Natural killer cell (primary cell): ENCODE data around the gene AGPAT4. TPM values are rescaled to one million over a fixed set of nuclear protein-coding genes. Genes with fewer than 3 reads are reported as not detected.

Experiments used
- ATAC-seq, 3 donors: fragments of 150-1000 bp in 2 of 3; fragments of 200-7000 bp in 1 of 3; cut with Tn5 transposase; 1 replicate in 1 of 3; 2 replicates in 2 of 3; pipeline ENCODE4 v1.10.0; 2021; ENCODE audit warnings: mild to moderate bottlenecking in 2 of 3, moderate library complexity in 2 of 3
- DNase-seq, 2 donors: peaks; one replicate each; pipeline versions ENCODE4 v3.0.0 to v3.0.0-alpha.2; 2013 to 2021; ENCODE audit warnings: mixed read lengths in 1 of 2
- H3K27ac ChIP-seq: one replicate; pipeline ENCODE4 v1.5.1; 2013; ENCODE audit warnings: mild to moderate bottlenecking, low read length
- H3K27me3 ChIP-seq: one replicate; pipeline ENCODE4 v1.6.1; 2013; ENCODE audit warnings: low read length; ENCODE audit not compliant: control insufficient read depth, insufficient read depth
- H3K36me3 ChIP-seq: one replicate; pipeline ENCODE4 v1.6.1; 2013; ENCODE audit warnings: low read length; ENCODE audit not compliant: control insufficient read depth, insufficient read depth
- H3K4me1 ChIP-seq: one replicate; pipeline ENCODE4 v1.6.1; 2013; ENCODE audit warnings: low read length; ENCODE audit not compliant: control insufficient read depth, insufficient read depth
- H3K4me3 ChIP-seq: one replicate; pipeline ENCODE4 v1.5.1; 2013; ENCODE audit warnings: low read length
- H3K9me3 ChIP-seq: one replicate; pipeline ENCODE4 v1.6.1; 2013; ENCODE audit warnings: low read length; ENCODE audit not compliant: control insufficient read depth, insufficient read depth
- H3K27ac Mint-ChIP-seq, 2 donors: one replicate each; pipeline ENCODE4 v1.8.0; 2022; ENCODE audit warnings: mild to moderate bottlenecking in 2 of 2, mixed read lengths in 2 of 2, moderate library complexity in 1 of 2
- H3K27me3 Mint-ChIP-seq, 2 donors: one replicate each; pipeline ENCODE4 v1.8.0; 2022; ENCODE audit warnings: low read depth in 2 of 2, mixed read lengths in 2 of 2
- H3K36me3 Mint-ChIP-seq: one replicate; pipeline ENCODE4 v1.8.0; 2022; ENCODE audit warnings: mixed read lengths
- H3K4me1 Mint-ChIP-seq, 2 donors: one replicate each; pipeline ENCODE4 v1.8.0; 2022; ENCODE audit warnings: mixed read lengths in 2 of 2
- H3K4me3 Mint-ChIP-seq: one replicate; pipeline ENCODE4 v1.8.0; 2022; ENCODE audit warnings: mild to moderate bottlenecking, moderate library complexity, mixed read lengths
- H3K9me3 Mint-ChIP-seq, 2 donors: one replicate each; pipeline ENCODE4 v1.8.0; 2022; ENCODE audit warnings: mixed read lengths in 2 of 2
- CTCF ChIP-seq: fragments of 200-600 bp; IDR thresholded peaks from one replicate; pipeline ENCODE4 v1.8.0; 2022; ENCODE audit warnings: antibody characterized with exemption
- WGBS: methylation state at CpG from one replicate; pipeline ENCODE4 v1.1.7; 2013; ENCODE audit warnings: missing lambda C conversion rate; ENCODE audit not compliant: insufficient coverage; 5-methylcytosine and 5-hydroxymethylcytosine counted together
- intact Hi-C: fragments of 100-400 bp; cut with micrococcal nuclease; formaldehyde crosslinking; loops from one replicate; pipeline ENCODE4 v1.14.2; 2022
- total RNA-seq, 4 donors: library from RNA; stranded (reverse); fragments of 120-200 nt in 1 of 4; gene quantifications; one replicate each; pipeline versions ENCODE4 v1.2.3 to v1.2.4, GENCODE V29; 2013 to 2022

AGPAT4 gene
- total RNA-seq, 3 donors from 2014 or later (not counting 1 experiment from before 2014, with no cell fraction given) = 24.5 to 38.1 (median 25.8) TPM

DNA sequence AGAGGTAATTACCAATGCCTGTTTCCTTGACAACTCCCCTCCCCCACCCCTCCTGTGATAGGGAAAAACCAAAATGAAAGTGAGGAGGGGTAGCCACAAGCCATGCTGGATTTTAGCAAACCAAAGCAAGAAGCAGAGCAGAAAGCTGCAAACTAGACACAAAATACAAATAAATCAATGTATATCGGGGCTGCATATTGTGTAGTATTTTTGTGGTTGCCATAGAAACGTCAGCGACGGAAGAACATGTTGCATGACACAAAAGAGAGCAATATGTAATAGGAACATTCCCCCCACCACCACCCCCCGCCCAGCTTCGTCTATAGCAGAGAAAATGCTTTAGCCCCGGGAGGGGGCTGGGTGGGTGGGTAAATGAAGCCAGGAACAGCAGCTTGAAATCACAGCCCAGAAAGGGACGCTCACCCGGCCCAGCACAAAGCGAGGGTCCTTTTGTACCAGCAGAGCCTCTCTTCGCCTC, 548 bp downstream of the AGPAT4 start:
- Histone ChIP-seq H3K27ac (peak overlapping the region; percentile 89), H3K9me3 (no peaks in the 10 kb centered on the region), H3K36me3 (no peaks in the 10 kb centered on the region), H3K4me1 (peaks cover 6% of the 10 kb centered on the region), H3K4me3 (peak overlapping the region; percentile 61), H3K27me3 (no peaks in the 10 kb centered on the region)
- peaks cover 3 to 7% of the 10 kb centered on the region in 2 donors for H3K27me3 Mint-ChIP-seq
- ATAC-seq = peak; percentile 43 to 57 (median 52)
- no peaks in the 10 kb centered on the region for H3K9me3 Mint-ChIP-seq
- H3K36me3 Mint-ChIP-seq = peaks cover 7% of the 10 kb centered on the region
- TF ChIP-seq CTCF = no peak
- peaks cover 35 to 42% of the 10 kb centered on the region in 2 donors for H3K4me1 Mint-ChIP-seq
- intact Hi-C loops = loop anchor here (1.0 kb wide), 1 partner anchor 47 kb away; no protein-coding TSS in a partner anchor
- DNase-seq = peak; percentile 38 to 84
- peak overlapping the region; percentile 95 for H3K4me3 Mint-ChIP-seq
- peak overlapping the region; percentile 94 to 96 for H3K27ac Mint-ChIP-seq
- 0% methylated on average over 6 of the region's 11 CpGs for WGBS

DNA sequence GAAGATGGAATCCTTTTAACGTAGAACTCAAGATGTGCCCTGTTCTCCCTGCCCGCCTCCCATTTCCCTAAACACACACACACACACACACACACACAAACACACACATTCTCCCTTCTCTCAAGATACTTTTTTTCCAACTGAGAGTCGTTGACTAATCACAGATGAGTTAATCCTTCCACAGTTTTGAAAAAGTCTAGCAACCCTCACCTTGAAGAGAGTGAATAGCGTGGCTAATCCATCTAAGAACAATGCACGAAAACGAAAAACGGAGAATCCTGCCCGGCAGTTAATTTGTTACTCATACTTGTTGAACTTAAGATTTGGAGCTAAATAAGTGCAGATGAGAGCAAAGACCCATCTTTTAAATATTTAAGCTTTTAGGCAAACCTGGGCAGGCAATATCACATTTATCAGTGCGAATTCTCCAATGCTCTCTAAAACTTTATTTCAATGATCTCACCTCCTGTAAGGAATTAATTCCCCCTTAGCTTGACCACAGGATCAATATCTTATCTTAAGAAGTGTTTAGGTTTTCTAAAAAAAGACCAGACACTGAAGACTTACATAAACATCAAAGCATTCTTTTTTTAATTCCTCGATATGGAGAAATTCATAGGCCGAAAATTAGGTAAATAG, 1.1 kb downstream of the AGPAT4 start:
- Histone ChIP-seq H3K4me1 (peaks cover 6% of the 10 kb centered on the region), H3K9me3 (no peaks in the 10 kb centered on the region), H3K27ac (peak overlapping the region; percentile 89), H3K27me3 (no peaks in the 10 kb centered on the region), H3K4me3 (peak overlapping the region; percentile 61), H3K36me3 (no peaks in the 10 kb centered on the region)
- DNase-seq = no peak
- Mint-ChIP-seq H3K9me3 (no peaks in the 10 kb centered on the region), H3K4me3 (peak overlapping the region; percentile 95), H3K4me1 (peaks cover 39 to 45% of the 10 kb centered on the region in 2 donors), H3K27ac (peak overlapping the region; percentile 94 to 96), H3K27me3 (peaks cover 3 to 7% of the 10 kb centered on the region in 2 donors), H3K36me3 (peaks cover 9% of the 10 kb centered on the region)
- 83% methylated on average over 9 of the region's 11 CpGs for WGBS
- intact Hi-C loops = loop anchor here (1.0 kb wide), 1 partner anchor 46 kb away; no protein-coding TSS in a partner anchor
- TF ChIP-seq CTCF = no peak
- ATAC-seq = no peak

GRCh38 chr6:161271343-161272030, 2.4 kb downstream of the AGPAT4 start:
- no peak for DNase-seq
- no peak overlapping the region for H3K4me3 ChIP-seq
- no peak for ATAC-seq
- H3K36me3 Mint-ChIP-seq = peaks cover 9% of the 10 kb centered on the region
- no peak for TF ChIP-seq CTCF
- H3K9me3 ChIP-seq = no peaks in the 10 kb centered on the region
- H3K4me1 Mint-ChIP-seq = peaks cover 39 to 50% of the 10 kb centered on the region in 2 donors
- H3K27ac Mint-ChIP-seq = peak overlapping the region; percentile 1 to 31
- H3K4me1 ChIP-seq = peaks cover 6% of the 10 kb centered on the region
- no peaks in the 10 kb centered on the region for H3K36me3 ChIP-seq
- no peaks in the 10 kb centered on the region for H3K27me3 ChIP-seq
- H3K4me3 Mint-ChIP-seq = no peak overlapping the region
- no peak overlapping the region for H3K27ac ChIP-seq
- WGBS = 92% methylated on average over 8 of the region's 8 CpGs
- intact Hi-C loops = no loop called here
- no peaks in the 10 kb centered on the region for H3K9me3 Mint-ChIP-seq
- H3K27me3 Mint-ChIP-seq = peaks cover 0 to 3% of the 10 kb centered on the region in 2 donors
